Ascending aorta (tissue), 2 donors: ENCODE measurements around the gene MSI2. TPM values are rescaled to one million over a fixed set of nuclear protein-coding genes. Genes with fewer than 3 reads are reported as not detected.

ENCODE experiments used
- DNase-seq, 2 donors: peaks; one replicate each; pipeline ENCODE4 v3.0.0-alpha.2; 2019; ENCODE audit warnings: low spot score in 2 of 2
- H3K27ac ChIP-seq, 2 donors: fragments of 200-600 bp; sonication (generic); one replicate each; pipeline ENCODE4 v1.5.1; 2016 to 2017; ENCODE audit warnings: mild to moderate bottlenecking in 1 of 2
- H3K27me3 ChIP-seq: fragments of 200-600 bp; sonication (generic); one replicate; pipeline ENCODE4 v1.5.1; 2017
- H3K36me3 ChIP-seq, 2 donors: fragments of 200-600 bp; sonication (generic); one replicate each; pipeline ENCODE4 v1.5.1; 2016
- H3K4me1 ChIP-seq, 2 donors: fragments of 200-600 bp; sonication (generic); one replicate each; pipeline ENCODE4 v1.5.1; 2016 to 2017; ENCODE audit warnings: mild to moderate bottlenecking in 1 of 2
- H3K4me3 ChIP-seq, 2 donors: fragments of 200-600 bp; sonication (generic); one replicate each; pipeline ENCODE4 v1.5.1; 2016 to 2017; ENCODE audit warnings: mild to moderate bottlenecking in 1 of 2
- H3K9me3 ChIP-seq, 2 donors: fragments of 200-600 bp; sonication (generic); one replicate each; pipeline ENCODE4 v1.5.1; 2016
- intact Hi-C: fragments of 100-400 bp; cut with DNase I; formaldehyde crosslinking; loops from one replicate; pipeline ENCODE4 v1.15.1; 2023
- total RNA-seq: library from RNA; depleted of rRNA; stranded (reverse); fragments of >200 nt; gene quantifications from one replicate; pipeline ENCODE4 v1.1.0, GENCODE V29; 2016
- TF ChIP-seq, protein P1 (sequence below), 3 experiments: fragments of 200-600 bp in 2 of 3; fragments of 450-650 bp in 1 of 3; sonication (generic) in 2 of 3; IDR thresholded peaks; one replicate each; pipeline ENCODE4 v1.5.1; 2016 to 2019; ENCODE audit warnings: antibody characterized with exemption in 3 of 3, mild to moderate bottlenecking in 1 of 3, moderate library complexity in 1 of 3

MSI2 gene
- total RNA-seq, 1 donor from 2014 or later, result 11.7 TPM

- Histone ChIP-seq H3K27ac (no peak overlapping the region), H3K4me1 (no peaks in the 10 kb centered on the region), H3K36me3 (no peaks in the 10 kb centered on the region), H3K27me3 (no peaks in the 10 kb centered on the region), H3K4me3 (no peak overlapping the region), H3K9me3 (no peaks in the 10 kb centered on the region)
- no peak for DNase-seq
- TF ChIP-seq, protein P1, sequence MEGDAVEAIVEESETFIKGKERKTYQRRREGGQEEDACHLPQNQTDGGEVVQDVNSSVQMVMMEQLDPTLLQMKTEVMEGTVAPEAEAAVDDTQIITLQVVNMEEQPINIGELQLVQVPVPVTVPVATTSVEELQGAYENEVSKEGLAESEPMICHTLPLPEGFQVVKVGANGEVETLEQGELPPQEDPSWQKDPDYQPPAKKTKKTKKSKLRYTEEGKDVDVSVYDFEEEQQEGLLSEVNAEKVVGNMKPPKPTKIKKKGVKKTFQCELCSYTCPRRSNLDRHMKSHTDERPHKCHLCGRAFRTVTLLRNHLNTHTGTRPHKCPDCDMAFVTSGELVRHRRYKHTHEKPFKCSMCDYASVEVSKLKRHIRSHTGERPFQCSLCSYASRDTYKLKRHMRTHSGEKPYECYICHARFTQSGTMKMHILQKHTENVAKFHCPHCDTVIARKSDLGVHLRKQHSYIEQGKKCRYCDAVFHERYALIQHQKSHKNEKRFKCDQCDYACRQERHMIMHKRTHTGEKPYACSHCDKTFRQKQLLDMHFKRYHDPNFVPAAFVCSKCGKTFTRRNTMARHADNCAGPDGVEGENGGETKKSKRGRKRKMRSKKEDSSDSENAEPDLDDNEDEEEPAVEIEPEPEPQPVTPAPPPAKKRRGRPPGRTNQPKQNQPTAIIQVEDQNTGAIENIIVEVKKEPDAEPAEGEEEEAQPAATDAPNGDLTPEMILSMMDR (IDR thresholded peaks at IDR 0.05), result no peak
- intact Hi-C loops, result no loop called here
Measured at GRCh38 chr17:57236686-57237299, 19.5 kb upstream of the MSI2 start.

DNA sequence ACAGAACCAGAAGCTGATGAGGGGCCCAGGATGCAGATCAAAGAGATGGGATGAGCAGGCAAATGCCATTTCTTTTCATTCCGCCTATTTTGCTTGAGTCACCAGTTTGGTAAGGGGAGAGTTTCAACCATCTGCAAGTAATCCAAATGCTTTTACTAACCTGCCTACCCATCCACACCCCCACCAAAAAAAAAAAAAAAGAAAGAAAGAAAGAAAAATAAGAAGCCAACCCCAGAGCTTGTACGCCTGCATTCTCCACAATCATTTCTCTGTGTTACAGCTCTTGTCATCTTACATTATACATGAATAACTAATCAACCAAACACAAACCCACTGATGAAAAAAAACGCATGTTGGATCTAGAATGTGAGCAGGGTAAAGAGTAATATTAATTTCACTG lies 15.7 kb upstream of the MSI2 start:
- no peak for DNase-seq
- no peaks in the 10 kb centered on the region for H3K27me3 ChIP-seq
- H3K4me3 ChIP-seq, result no peak overlapping the region
- intact Hi-C loops, result loop anchor here (5.0 to 10.0 kb wide), 2 partner anchors 103 to 874 kb away; no protein-coding TSS in a partner anchor
- TF ChIP-seq, protein P1 (IDR thresholded peaks at IDR 0.05), result no peak
- no peaks in the 10 kb centered on the region for H3K9me3 ChIP-seq
- no peak overlapping the region for H3K27ac ChIP-seq
- peaks cover 0 to 2% of the 10 kb centered on the region in 2 donors for H3K4me1 ChIP-seq
- H3K36me3 ChIP-seq, result no peaks in the 10 kb centered on the region

- TF ChIP-seq, protein P1 (IDR thresholded peaks at IDR 0.05), result no peak
- Histone ChIP-seq H3K27me3 (no peaks in the 10 kb centered on the region), H3K9me3 (no peaks in the 10 kb centered on the region), H3K36me3 (no peaks in the 10 kb centered on the region), H3K27ac (no peak overlapping the region), H3K4me3 (no peak overlapping the region), H3K4me1 (peaks cover 0 to 2% of the 10 kb centered on the region in 2 donors)
- no peak for DNase-seq
- intact Hi-C loops, result loop anchor here (5.0 to 10.0 kb wide), 2 partner anchors 105 to 873 kb away; no protein-coding TSS in a partner anchor
Measured at GRCh38 chr17:57242148-57242547, 14.2 kb upstream of the MSI2 start.

DNA sequence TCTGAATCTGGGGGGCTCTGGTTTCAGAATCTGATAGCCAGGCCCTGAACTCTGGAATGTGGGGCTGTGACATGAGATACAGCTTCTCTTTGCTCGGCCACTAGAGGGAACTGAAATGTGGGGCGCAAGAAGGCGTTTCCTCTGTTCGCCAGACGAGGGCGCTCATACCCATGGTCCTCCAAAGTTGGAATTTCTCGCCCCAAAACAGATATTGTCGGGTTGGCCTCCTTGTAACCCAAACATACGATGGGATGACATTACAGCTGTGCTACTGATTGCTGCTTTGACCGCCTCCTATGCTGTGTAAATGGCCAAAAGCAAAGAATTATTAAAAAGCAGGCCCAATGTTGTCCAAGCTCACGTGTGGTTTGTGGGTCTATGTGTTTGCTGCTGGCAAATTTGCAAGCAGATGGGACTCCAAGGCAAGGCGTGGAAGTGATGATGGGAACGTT lies 13.1 kb upstream of the MSI2 start:
- TF ChIP-seq, protein P1 (IDR thresholded peaks at IDR 0.05), result peak; percentile 93 to 98 (median 95)
- peak in 1 of 2 donors; percentile 81 for DNase-seq
- no peak overlapping the region for H3K27ac ChIP-seq
- H3K4me1 ChIP-seq, result peaks cover 0 to 2% of the 10 kb centered on the region in 2 donors
- no peak overlapping the region for H3K4me3 ChIP-seq
- intact Hi-C loops, result loop anchor here (1.0 to 10.0 kb wide), 4 partner anchors 106 to 872 kb away; no protein-coding TSS in a partner anchor
- no peaks in the 10 kb centered on the region for H3K9me3 ChIP-seq
- H3K27me3 ChIP-seq, result no peaks in the 10 kb centered on the region
- H3K36me3 ChIP-seq, result no peaks in the 10 kb centered on the region

DNA sequence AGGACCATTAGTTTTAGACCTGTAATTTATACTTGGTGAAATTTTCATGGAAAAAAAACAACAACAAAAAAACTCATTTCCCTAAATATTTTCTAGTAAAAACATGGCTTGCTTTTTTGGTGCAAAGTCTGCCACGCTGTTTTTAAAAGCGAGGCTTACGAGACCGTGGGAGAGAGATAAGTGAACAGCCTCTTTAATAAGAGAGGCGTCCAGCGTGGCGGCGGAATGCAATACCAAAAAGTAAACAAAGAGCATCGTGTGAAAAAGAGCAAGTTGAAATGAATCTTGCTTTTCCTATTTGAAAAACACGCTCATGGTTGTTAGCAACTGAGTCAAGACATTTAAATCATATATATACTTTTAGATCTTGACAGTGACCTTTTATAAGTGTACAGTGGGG lies 10.5 kb upstream of the MSI2 start:
- intact Hi-C loops, result loop anchor here (10.0 kb wide), 1 partner anchor 869 kb away; no protein-coding TSS in a partner anchor
- Histone ChIP-seq H3K27ac (no peak overlapping the region), H3K9me3 (peaks cover 0 to 2% of the 10 kb centered on the region in 2 donors), H3K4me1 (peaks cover 0 to 2% of the 10 kb centered on the region in 2 donors), H3K27me3 (no peaks in the 10 kb centered on the region), H3K4me3 (no peak overlapping the region), H3K36me3 (no peaks in the 10 kb centered on the region)
- TF ChIP-seq, protein P1 (IDR thresholded peaks at IDR 0.05), result no peak
- DNase-seq, result no peak
